ENCODE measurements around the gene ABCB6. TPM values are rescaled to one million over a fixed set of nuclear protein-coding genes. Genes with fewer than 3 reads are reported as not detected.
"Not testable (repeated sequence)": the region's sequence is repeated elsewhere in the genome, so short reads cannot be mapped to it uniquely, and the experiment has no call there.

The ABCB6 gene
- total and polyA plus RNA-seq, 9 donors = 28.4 to 42.0 (median 33.2) TPM

DNA sequence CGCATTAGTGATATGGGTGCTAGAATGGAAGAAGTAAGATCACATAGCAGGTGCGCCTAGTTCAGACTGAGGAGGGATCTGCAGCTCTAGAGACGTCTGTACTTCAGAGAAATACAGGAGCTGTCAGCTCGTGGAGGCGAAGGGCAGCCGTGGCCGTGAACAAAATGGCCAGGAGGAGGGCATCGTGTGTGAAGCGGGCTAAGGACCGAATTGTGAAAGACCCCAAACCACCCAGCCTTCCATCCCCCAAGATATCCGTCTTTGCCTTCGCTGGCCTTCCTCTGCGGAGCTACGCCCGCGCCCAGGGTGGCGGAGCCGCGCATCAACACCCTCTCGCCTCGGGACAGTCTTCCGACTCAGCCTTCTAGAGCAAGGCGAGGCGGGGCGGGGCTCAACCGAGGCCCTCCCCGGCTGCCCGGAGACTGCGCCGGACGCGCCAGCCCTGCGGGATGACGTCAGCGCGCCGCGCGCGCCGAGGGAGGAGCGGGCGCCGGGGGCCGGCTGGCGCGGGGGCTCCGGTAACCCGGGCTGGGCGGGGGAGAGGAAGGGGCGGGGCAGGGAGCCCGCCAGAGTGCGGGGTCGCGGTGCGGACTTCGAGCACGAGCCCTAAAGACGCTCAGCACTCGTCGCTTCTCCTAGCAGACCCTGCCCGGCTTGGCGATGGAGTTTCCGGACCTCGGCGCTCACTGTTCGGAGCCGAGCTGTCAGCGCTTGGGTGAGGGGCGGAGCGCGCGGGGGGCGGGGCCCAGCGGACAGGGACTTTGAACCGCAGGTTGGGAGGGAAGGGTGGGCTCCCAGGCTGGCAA lies 12.2 kb downstream of the ABCB6 start, which contains the start of gene ZFAND2B:
TSS of gene ZFAND2B (plus strand) at position 455 of the 806 bp plus-strand sequence. CDS start at position 661, 206 bp downstream.
- H3K36me3 ChIP-seq (ENCODE audit: control insufficient read depth, insufficient read depth, low read length) = peaks cover 35% of the 10 kb centered on the region
- H3K4me1 ChIP-seq (ENCODE audit: control insufficient read depth, insufficient read depth, low read length) = peaks cover 22% of the 10 kb centered on the region
- no peaks in the 10 kb centered on the region for H3K27me3 ChIP-seq (ENCODE audit: control insufficient read depth, insufficient read depth, low read length)
- no peaks in the 10 kb centered on the region for H3K9me3 ChIP-seq (replicated peaks; ENCODE audit: control insufficient read depth, low read depth, low read length)
- DNase-seq = peak; percentile 98
- H3K27ac ChIP-seq (ENCODE audit: low read length) = peak within 1 kb of the TSS; percentile 99
- under 1% methylated on average over 61 of the region's 76 CpGs for WGBS (ENCODE audit: insufficient coverage)
- H3K4me3 ChIP-seq (ENCODE audit: low read length) = peak within 1 kb of the TSS; percentile 77

DNA sequence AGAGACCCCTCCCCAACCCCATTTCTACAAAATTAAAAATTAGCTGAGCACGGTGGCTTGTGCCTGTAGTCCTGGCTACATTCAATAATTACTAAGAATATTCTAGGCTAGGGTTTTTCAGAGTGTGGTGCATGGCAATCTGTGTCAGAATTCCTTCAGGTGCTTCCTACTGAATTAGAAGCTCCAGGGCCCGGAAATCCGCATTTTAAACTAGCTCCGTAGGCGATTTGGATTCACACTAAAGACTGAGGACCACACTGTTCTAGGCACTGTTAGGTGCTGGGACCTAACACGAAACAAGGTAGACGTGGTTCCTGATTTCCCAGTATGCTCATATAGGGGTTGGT lies 12.8 kb downstream of the ABCB6 start:
- Histone ChIP-seq H3K27me3 (ENCODE audit: control insufficient read depth, insufficient read depth, low read length) (no peaks in the 10 kb centered on the region), H3K36me3 (ENCODE audit: control insufficient read depth, insufficient read depth, low read length) (peaks cover 31% of the 10 kb centered on the region), H3K4me3 (ENCODE audit: low read length) (peak overlapping the region; percentile 73), H3K9me3 (replicated peaks; ENCODE audit: control insufficient read depth, low read depth, low read length) (no peaks in the 10 kb centered on the region), H3K27ac (ENCODE audit: low read length) (peak overlapping the region; percentile 99), H3K4me1 (ENCODE audit: control insufficient read depth, insufficient read depth, low read length) (peaks cover 22% of the 10 kb centered on the region)
- 18% methylated on average over 6 of the region's 7 CpGs for WGBS (ENCODE audit: insufficient coverage)
- DNase-seq = no peak

DNA sequence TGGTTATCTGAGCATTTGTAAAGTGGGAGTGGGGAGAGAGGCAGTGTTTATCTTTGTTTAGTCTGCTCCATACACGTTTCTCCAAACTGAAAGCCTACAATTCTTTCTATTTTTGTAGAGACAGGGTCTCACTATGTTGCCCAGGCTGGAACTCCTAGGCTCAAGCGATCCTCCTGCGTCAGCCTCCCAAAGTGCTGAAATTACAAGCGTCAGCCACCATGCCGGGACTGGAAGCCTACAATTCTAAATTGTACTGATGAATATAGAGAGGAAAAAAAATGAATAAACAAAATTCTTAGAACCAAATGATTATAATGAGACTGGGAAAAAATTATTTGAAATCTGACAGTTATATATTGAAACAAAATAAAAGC lies 13.6 kb downstream of the ABCB6 start:
- Histone ChIP-seq H3K9me3 (replicated peaks; ENCODE audit: control insufficient read depth, low read depth, low read length) (no peaks in the 10 kb centered on the region), H3K27me3 (ENCODE audit: control insufficient read depth, insufficient read depth, low read length) (no peaks in the 10 kb centered on the region), H3K36me3 (ENCODE audit: control insufficient read depth, insufficient read depth, low read length) (peaks cover 24% of the 10 kb centered on the region), H3K4me3 (ENCODE audit: low read length) (no peak overlapping the region), H3K27ac (ENCODE audit: low read length) (no peak overlapping the region), H3K4me1 (ENCODE audit: control insufficient read depth, insufficient read depth, low read length) (peaks cover 22% of the 10 kb centered on the region)
- no peak for DNase-seq
- no CpG with 5 or more reads among the region's 5 CpGs for WGBS (ENCODE audit: insufficient coverage)

- Histone ChIP-seq H3K36me3 (ENCODE audit: control insufficient read depth, insufficient read depth, low read length) (peaks cover 19% of the 10 kb centered on the region), H3K4me1 (ENCODE audit: control insufficient read depth, insufficient read depth, low read length) (peaks cover 22% of the 10 kb centered on the region), H3K4me3 (ENCODE audit: low read length) (no peak overlapping the region), H3K9me3 (replicated peaks; ENCODE audit: control insufficient read depth, low read depth, low read length) (no peaks in the 10 kb centered on the region), H3K27ac (ENCODE audit: low read length) (no peak overlapping the region), H3K27me3 (ENCODE audit: control insufficient read depth, insufficient read depth, low read length) (no peaks in the 10 kb centered on the region)
- no peak for DNase-seq
- no CpG with 5 or more reads among the region's 7 CpGs for WGBS (ENCODE audit: insufficient coverage)
Measured at GRCh38 chr2:219204425-219205164, 14.2 kb downstream of the ABCB6 start.

DNA sequence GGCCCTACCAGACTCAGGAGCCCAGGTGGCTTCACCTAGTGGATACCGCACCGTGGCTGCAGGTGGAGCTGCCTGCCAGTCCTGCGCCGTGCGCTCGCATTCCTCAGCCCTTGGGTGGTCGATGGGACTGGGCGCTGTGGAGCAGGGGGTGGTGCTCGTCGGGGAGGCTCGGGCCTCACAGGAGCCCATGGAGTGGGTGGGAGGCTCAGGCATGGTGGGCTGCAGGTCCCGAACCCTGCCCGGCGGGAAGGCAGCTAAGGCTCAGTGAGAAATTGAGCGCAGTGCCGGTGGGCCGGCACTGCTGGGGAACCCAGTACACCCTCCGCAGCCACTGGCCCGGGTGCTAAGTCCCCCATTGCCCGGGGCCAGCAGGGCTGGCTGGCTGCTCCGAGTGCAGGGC lies 17.4 kb downstream of the ABCB6 start:
- DNase-seq; H3K27ac ChIP-seq (ENCODE audit: low read length); H3K36me3 ChIP-seq (ENCODE audit: control insufficient read depth, insufficient read depth, low read length); H3K4me3 ChIP-seq (ENCODE audit: low read length); H3K9me3 ChIP-seq (replicated peaks; ENCODE audit: control insufficient read depth, low read depth, low read length); H3K27me3 ChIP-seq (ENCODE audit: control insufficient read depth, insufficient read depth, low read length); H3K4me1 ChIP-seq (ENCODE audit: control insufficient read depth, insufficient read depth, low read length): not testable (repeated sequence)
- WGBS (ENCODE audit: insufficient coverage) = 92% methylated on average over 12 of the region's 21 CpGs

GRCh38 chr2:219200502-219201326 lies 18.0 kb downstream of the ABCB6 start:
- not testable (repeated sequence) for H3K9me3 ChIP-seq (replicated peaks; ENCODE audit: control insufficient read depth, low read depth, low read length)

GRCh38 chr2:219199470-219200211 lies 19.1 kb downstream of the ABCB6 start:
- WGBS (ENCODE audit: insufficient coverage) = 87% methylated on average over 5 of the region's 12 CpGs
- Histone ChIP-seq H3K27me3 (ENCODE audit: control insufficient read depth, insufficient read depth, low read length) (peaks cover 2% of the 10 kb centered on the region), H3K4me1 (ENCODE audit: control insufficient read depth, insufficient read depth, low read length) (no peaks in the 10 kb centered on the region), H3K9me3 (replicated peaks; ENCODE audit: control insufficient read depth, low read depth, low read length) (no peaks in the 10 kb centered on the region), H3K4me3 (ENCODE audit: low read length) (no peak overlapping the region), H3K36me3 (ENCODE audit: control insufficient read depth, insufficient read depth, low read length) (no peaks in the 10 kb centered on the region), H3K27ac (ENCODE audit: low read length) (no peak overlapping the region)
- DNase-seq = no peak

More at GRCh38 chr2:219200502-219201326, 18.0 kb downstream of the ABCB6 start:
- H3K27me3 ChIP-seq (ENCODE audit: control insufficient read depth, insufficient read depth, low read length); DNase-seq; H3K36me3 ChIP-seq (ENCODE audit: control insufficient read depth, insufficient read depth, low read length); H3K4me3 ChIP-seq (ENCODE audit: low read length); H3K4me1 ChIP-seq (ENCODE audit: control insufficient read depth, insufficient read depth, low read length); H3K27ac ChIP-seq (ENCODE audit: low read length): not testable (repeated sequence)
- 72% methylated on average over 17 of the region's 26 CpGs for WGBS (ENCODE audit: insufficient coverage)

- 78% methylated on average over 4 of the region's 5 CpGs for WGBS (ENCODE audit: insufficient coverage)
- H3K4me1 ChIP-seq (ENCODE audit: control insufficient read depth, insufficient read depth, low read length) = no peaks in the 10 kb centered on the region
- no peaks in the 10 kb centered on the region for H3K9me3 ChIP-seq (replicated peaks; ENCODE audit: control insufficient read depth, low read depth, low read length)
- H3K4me3 ChIP-seq (ENCODE audit: low read length) = no peak overlapping the region
- no peaks in the 10 kb centered on the region for H3K36me3 ChIP-seq (ENCODE audit: control insufficient read depth, insufficient read depth, low read length)
- no peak overlapping the region for H3K27ac ChIP-seq (ENCODE audit: low read length)
- DNase-seq = no peak
- H3K27me3 ChIP-seq (ENCODE audit: control insufficient read depth, insufficient read depth, low read length) = peaks cover 2% of the 10 kb centered on the region
Measured at GRCh38 chr2:219198974-219199373, 19.8 kb downstream of the ABCB6 start.

DNA sequence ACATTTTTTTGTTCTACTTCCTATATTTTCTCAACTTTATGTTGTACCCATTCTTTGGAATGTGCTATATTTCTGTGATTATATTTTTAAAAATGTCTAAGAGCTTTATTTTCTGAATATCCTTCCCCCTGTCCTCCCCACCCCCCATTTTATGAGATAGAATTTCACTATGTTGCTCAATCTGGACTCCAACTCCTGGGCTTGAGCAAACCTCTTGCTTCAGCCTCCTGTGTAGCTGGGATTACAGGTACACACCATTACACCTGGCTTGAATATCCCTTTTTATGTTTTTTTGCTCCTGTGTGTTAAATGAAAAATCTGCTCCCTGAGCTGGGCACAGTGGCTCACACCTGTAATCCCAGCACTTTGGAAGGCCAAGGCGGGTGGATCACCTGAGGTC lies 21.4 kb downstream of the ABCB6 start:
- Histone ChIP-seq H3K9me3 (replicated peaks; ENCODE audit: control insufficient read depth, low read depth, low read length) (no peaks in the 10 kb centered on the region), H3K4me3 (ENCODE audit: low read length) (no peak overlapping the region), H3K4me1 (ENCODE audit: control insufficient read depth, insufficient read depth, low read length) (no peaks in the 10 kb centered on the region), H3K27ac (ENCODE audit: low read length) (no peak overlapping the region), H3K27me3 (ENCODE audit: control insufficient read depth, insufficient read depth, low read length) (peaks cover 2% of the 10 kb centered on the region), H3K36me3 (ENCODE audit: control insufficient read depth, insufficient read depth, low read length) (no peaks in the 10 kb centered on the region)
- WGBS (ENCODE audit: insufficient coverage) = no CpG with 5 or more reads among the region's 1 CpG
- no peak for DNase-seq

Measured in muscle of leg (tissue), 11 donors.